ENCODE results near the gene HEXIM1. TPM values are rescaled to one million over a fixed set of nuclear protein-coding genes. Genes with fewer than 3 reads are reported as not detected.

HEXIM1 gene
- total and polyA plus RNA-seq, 10 donors: 12.9 to 43.1 (median 26.7) TPM

DNA sequence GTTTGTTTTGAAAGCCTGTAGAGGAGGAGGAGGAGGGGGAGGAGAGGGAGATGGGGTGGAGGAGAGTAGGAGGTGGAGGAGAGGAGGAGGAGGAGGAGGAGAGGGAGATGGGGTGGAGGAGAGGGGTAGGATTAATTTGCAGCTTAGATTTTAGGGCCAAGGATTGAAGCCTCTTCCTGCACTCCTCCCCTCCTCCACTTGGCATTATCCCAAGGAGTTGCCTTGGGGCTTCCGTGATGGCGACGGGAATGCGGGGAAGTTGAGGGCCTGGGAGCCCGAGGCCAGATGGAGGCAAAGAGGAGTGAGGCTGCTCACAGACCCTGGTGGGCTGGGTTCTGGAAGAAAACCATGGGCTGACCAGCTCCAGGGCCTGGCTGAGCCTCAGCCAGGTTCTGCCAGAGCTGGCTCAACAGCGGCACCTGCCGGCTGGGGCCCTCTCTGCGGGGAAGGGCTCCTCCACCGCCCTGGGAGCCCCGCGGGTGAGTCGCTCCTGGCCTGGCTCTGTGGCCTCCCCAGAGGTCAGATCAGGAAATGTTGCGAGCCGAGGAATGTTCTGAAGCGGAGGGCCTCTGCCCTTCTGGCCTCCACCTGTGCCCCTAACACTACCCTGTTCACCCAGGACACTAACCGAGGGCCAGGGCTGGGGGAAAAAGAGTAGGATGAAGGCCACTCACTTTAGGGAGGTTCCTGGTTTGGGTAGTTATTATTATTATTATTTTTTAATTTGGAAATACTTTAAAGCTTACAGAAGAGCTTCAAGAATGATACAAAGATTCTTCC is 49.5 kb downstream of the HEXIM1 start:
- Histone ChIP-seq H3K9me3 (peaks cover 0 to 3% (median 0%) of the 10 kb centered on the region in 8 donors), H3K27ac (peak overlapping the region in 5 of 8 donors; percentile 15 to 55 (median 48)), H3K4me3 (no peak overlapping the region), H3K36me3 (no peaks in the 10 kb centered on the region), H3K27me3 (replicated peaks in 1 of 7) (no peaks in the 10 kb centered on the region), H3K4me1 (peaks cover 0 to 38% (median 14%) of the 10 kb centered on the region in 6 donors)
- TF ChIP-seq, protein P1, sequence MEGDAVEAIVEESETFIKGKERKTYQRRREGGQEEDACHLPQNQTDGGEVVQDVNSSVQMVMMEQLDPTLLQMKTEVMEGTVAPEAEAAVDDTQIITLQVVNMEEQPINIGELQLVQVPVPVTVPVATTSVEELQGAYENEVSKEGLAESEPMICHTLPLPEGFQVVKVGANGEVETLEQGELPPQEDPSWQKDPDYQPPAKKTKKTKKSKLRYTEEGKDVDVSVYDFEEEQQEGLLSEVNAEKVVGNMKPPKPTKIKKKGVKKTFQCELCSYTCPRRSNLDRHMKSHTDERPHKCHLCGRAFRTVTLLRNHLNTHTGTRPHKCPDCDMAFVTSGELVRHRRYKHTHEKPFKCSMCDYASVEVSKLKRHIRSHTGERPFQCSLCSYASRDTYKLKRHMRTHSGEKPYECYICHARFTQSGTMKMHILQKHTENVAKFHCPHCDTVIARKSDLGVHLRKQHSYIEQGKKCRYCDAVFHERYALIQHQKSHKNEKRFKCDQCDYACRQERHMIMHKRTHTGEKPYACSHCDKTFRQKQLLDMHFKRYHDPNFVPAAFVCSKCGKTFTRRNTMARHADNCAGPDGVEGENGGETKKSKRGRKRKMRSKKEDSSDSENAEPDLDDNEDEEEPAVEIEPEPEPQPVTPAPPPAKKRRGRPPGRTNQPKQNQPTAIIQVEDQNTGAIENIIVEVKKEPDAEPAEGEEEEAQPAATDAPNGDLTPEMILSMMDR (IDR thresholded peaks at IDR 0.05 in 8 of 11, conservative IDR thresholded peaks at IDR 0.05 in 3 of 11): peak; percentile 95 to 99 (median 99)
- no peak for TF ChIP-seq POLR2A (IDR thresholded peaks at IDR 0.05)
- TF ChIP-seq POLR2AphosphoS5 (IDR thresholded peaks at IDR 0.05): peak; percentile 77 to 85 (median 78)
- WGBS, 5 donors: 1 to 5% (median 2%) methylated on average over 16 of the region's 16 CpGs
- peak; percentile 99 for DNase-seq
- intact Hi-C loops (cut with DNase I; ENCODE audit: low total_unique reads): loop anchor here (2.0 kb wide), 1 partner anchor 63 kb away; the partner anchor contains the start of gene ACBD4

DNA sequence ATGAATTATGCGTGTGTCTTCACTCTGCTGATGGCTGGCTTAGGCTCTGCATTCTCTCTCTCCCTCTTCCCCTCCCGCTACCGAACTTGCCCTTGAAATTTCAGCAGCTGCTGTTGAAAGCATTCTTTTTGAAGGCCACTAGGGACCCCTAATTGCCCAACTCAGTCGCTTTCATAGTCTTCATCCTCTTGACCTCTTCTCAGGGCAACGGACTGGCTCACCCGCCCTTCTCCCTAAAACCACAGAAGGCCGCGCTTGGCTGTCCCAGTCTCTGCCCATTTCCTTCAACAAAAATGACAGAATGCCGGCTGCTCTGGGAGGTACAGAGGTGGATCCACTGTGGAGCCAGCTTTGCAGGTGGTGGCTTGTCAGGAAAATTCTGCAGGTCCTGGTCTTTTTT is 52.4 kb downstream of the HEXIM1 start:
- H3K4me1 ChIP-seq: peaks cover 0 to 38% (median 14%) of the 10 kb centered on the region in 6 donors
- H3K27me3 ChIP-seq (replicated peaks in 1 of 7): no peaks in the 10 kb centered on the region
- no peak for DNase-seq
- no peak overlapping the region for H3K4me3 ChIP-seq
- no peak overlapping the region for H3K27ac ChIP-seq
- intact Hi-C loops (cut with DNase I; ENCODE audit: low total_unique reads): no loop called here
- 28 to 48% (median 34%) methylated on average over 9 of the region's 9 CpGs for WGBS, 5 donors
- TF ChIP-seq POLR2AphosphoS5 (IDR thresholded peaks at IDR 0.05) (no peak), POLR2A (IDR thresholded peaks at IDR 0.05) (no peak)
- TF ChIP-seq, protein P1 (IDR thresholded peaks at IDR 0.05 in 8 of 11, conservative IDR thresholded peaks at IDR 0.05 in 3 of 11): no peak
- no peaks in the 10 kb centered on the region for H3K9me3 ChIP-seq
- H3K36me3 ChIP-seq: no peaks in the 10 kb centered on the region

DNA sequence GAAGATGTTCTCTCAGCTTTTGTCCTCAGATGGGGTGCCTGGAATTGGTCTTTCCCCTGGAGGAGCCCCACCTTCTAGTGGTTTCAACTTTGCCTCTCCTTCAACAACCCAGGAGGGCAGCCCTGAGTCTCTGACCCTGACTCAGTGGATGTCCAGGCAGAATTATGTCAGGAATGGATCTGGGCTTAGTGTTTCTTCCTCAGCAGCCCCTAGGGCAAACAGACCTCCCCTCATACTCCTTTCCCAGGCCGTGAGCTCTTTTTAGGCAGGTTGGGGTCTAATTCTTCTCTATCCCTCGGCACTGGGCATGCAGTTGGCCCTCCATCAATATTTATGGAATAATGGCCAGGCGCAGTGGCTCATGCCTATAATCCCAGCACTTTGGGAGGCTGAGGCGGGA is 53.2 kb downstream of the HEXIM1 start:
- H3K27me3 ChIP-seq (replicated peaks in 1 of 7): no peaks in the 10 kb centered on the region
- DNase-seq: no peak
- TF ChIP-seq, protein P1 (IDR thresholded peaks at IDR 0.05 in 8 of 11, conservative IDR thresholded peaks at IDR 0.05 in 3 of 11): no peak
- no peak for TF ChIP-seq POLR2A (IDR thresholded peaks at IDR 0.05)
- no peak for TF ChIP-seq POLR2AphosphoS5 (IDR thresholded peaks at IDR 0.05)
- no peak overlapping the region for H3K4me3 ChIP-seq
- WGBS, 5 donors: 89 to 96% (median 93%) methylated on average over 4 of the region's 4 CpGs
- H3K36me3 ChIP-seq: no peaks in the 10 kb centered on the region
- H3K4me1 ChIP-seq: peaks cover 0 to 38% (median 14%) of the 10 kb centered on the region in 6 donors
- intact Hi-C loops (cut with DNase I; ENCODE audit: low total_unique reads): no loop called here
- H3K27ac ChIP-seq: peak overlapping the region in 2 of 8 donors; percentile 46 to 59
- no peaks in the 10 kb centered on the region for H3K9me3 ChIP-seq

Small RNAs within 50 kb of the gene (microRNA-seq; reads per million reads assigned to microRNA genes)
- 0 reads per million in 3 donors for gene MIR6784

Small RNAs within 50 kb of the gene (small RNA-seq; reads per million reads assigned to genes)
- gene MIR6784: 0 to 0.06 (median 0) reads per million in 4 donors

Other genes starting within 250 kb of the HEXIM1 start
- 100 to 1,000 TPM in 6 of 7 donors, 10 to 100 TPM in 1; 77.4 to 140 (median 104) TPM for gene EFTUD2, start 249.0 kb upstream of the HEXIM1 start, total RNA-seq
- gene EFTUD2, start 249.0 kb upstream of the HEXIM1 start, polyA plus RNA-seq: 10 to 100 TPM; 39.0 to 44.0 (median 43.6) TPM
- 1 to 10 TPM in 1 of 7 donors, under 1 TPM in 2, not detected in 4; 0.41 to 1.7 (median 0.54) TPM for gene GFAP, start 233.0 kb upstream of the HEXIM1 start, total RNA-seq
- gene GFAP, start 233.0 kb upstream of the HEXIM1 start, polyA plus RNA-seq: under 1 TPM in 2 of 3 donors, not detected in 1; 0.32 to 0.61 TPM
- 1 to 10 TPM; 1.1 to 5.8 (median 4.4) TPM for gene KIF18B, start 200.7 kb upstream of the HEXIM1 start, total RNA-seq
- gene KIF18B, start 200.7 kb upstream of the HEXIM1 start, polyA plus RNA-seq: 1 to 10 TPM in 2 of 3 donors, under 1 TPM in 1; 0.26 to 1.5 (median 1.2) TPM
- gene C1QL1, start 180.2 kb upstream of the HEXIM1 start, total RNA-seq: under 1 TPM in 1 of 7 donors, not detected in 6; 0.20 TPM
- under 1 TPM in 1 of 3 donors, not detected in 2; 0.38 TPM for gene C1QL1, start 180.2 kb upstream of the HEXIM1 start, polyA plus RNA-seq
- 10 to 100 TPM; 16.0 to 23.7 (median 19.6) TPM for gene DCAKD, start 96.8 kb upstream of the HEXIM1 start, total RNA-seq
- 10 to 100 TPM in 2 of 3 donors, 1 to 10 TPM in 1; 7.2 to 10.9 (median 10.4) TPM for gene DCAKD, start 96.8 kb upstream of the HEXIM1 start, polyA plus RNA-seq
- gene NMT1, start 87.2 kb upstream of the HEXIM1 start, total RNA-seq: 100 to 1,000 TPM in 2 of 7 donors, 10 to 100 TPM in 5; 49.7 to 108 (median 94.4) TPM
- 10 to 100 TPM; 37.5 to 58.7 (median 37.7) TPM for gene NMT1, start 87.2 kb upstream of the HEXIM1 start, polyA plus RNA-seq
- 1 to 10 TPM; 2.8 to 9.9 (median 7.1) TPM for gene PLCD3, start 16.0 kb upstream of the HEXIM1 start, total RNA-seq
- gene PLCD3, start 16.0 kb upstream of the HEXIM1 start, polyA plus RNA-seq: 1 to 10 TPM; 1.5 to 3.5 (median 3.4) TPM
- gene ACBD4, start 12.8 kb upstream of the HEXIM1 start, total RNA-seq: 10 to 100 TPM; 14.1 to 24.6 (median 20.2) TPM
- 10 to 100 TPM; 22.8 to 32.8 (median 31.8) TPM for gene ACBD4, start 12.8 kb upstream of the HEXIM1 start, polyA plus RNA-seq
- gene HEXIM2, start 13.4 kb downstream of the HEXIM1 start, total RNA-seq: 1 to 10 TPM; 4.0 to 9.4 (median 6.1) TPM
- 10 to 100 TPM in 1 of 3 donors, 1 to 10 TPM in 2; 8.7 to 10.4 (median 9.9) TPM for gene HEXIM2, start 13.4 kb downstream of the HEXIM1 start, polyA plus RNA-seq
- gene FMNL1, start 73.4 kb downstream of the HEXIM1 start, total RNA-seq: 100 to 1,000 TPM; 113 to 281 (median 190) TPM
- gene FMNL1, start 73.4 kb downstream of the HEXIM1 start, polyA plus RNA-seq: 10 to 100 TPM; 40.8 to 71.8 (median 62.8) TPM
- gene SPATA32, start 113.6 kb downstream of the HEXIM1 start, total RNA-seq: under 1 TPM in 1 of 7 donors, not detected in 6; 0.17 TPM
- gene SPATA32, start 113.6 kb downstream of the HEXIM1 start, polyA plus RNA-seq: under 1 TPM in 2 of 3 donors, not detected in 1; 0.08 to 0.09 TPM
- gene MAP3K14, start 168.5 kb downstream of the HEXIM1 start, total RNA-seq: 10 to 100 TPM; 22.1 to 36.3 (median 32.1) TPM
- gene MAP3K14, start 168.5 kb downstream of the HEXIM1 start, polyA plus RNA-seq: 10 to 100 TPM; 17.3 to 18.8 (median 18.0) TPM